ENCODE results near the gene SNX2. TPM values are rescaled to one million over a fixed set of nuclear protein-coding genes. Genes with fewer than 3 reads are reported as not detected.
A peak's percentile ranks its signal among the peaks of the same experiment; 100 is the strongest.

SNX2 gene
- total and polyA plus RNA-seq, 4 donors = 77.1 to 104 (median 90.5) TPM

DNA sequence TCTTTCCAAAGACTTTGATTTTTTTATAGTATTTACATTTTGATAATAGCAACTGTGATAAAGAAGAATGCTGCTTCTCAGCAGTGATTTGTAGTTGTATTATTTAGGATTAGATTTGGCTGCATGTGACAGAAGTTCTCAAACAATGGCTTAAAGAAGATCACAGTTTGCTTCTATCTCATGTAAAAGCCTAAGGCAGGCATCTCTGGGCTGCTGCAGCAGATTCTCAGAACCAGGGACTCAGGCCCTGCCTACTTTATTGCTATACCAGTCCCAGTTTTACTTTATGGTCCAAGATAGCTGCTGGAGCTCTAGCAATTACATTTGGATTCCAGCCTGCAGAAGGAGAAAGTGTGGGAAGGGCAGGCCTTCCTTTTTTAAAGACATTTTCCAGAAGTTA lies 8.8 kb upstream of the SNX2 start:
- no peak for DNase-seq (ENCODE audit: low read depth in 4 of 6, low spot score in 6 of 6)
- Histone ChIP-seq H3K36me3 (ENCODE audit: control insufficient read depth, insufficient read depth, low read length) (no peaks in the 10 kb centered on the region), H3K27ac (ENCODE audit: low read depth, low read length) (no peak overlapping the region), H3K4me3 (ENCODE audit: low read depth, low read length) (no peak overlapping the region), H3K9me3 (ENCODE audit: control insufficient read depth, insufficient read depth, low read length) (no peaks in the 10 kb centered on the region), H3K27me3 (ENCODE audit: control insufficient read depth, insufficient read depth, low read length) (no peaks in the 10 kb centered on the region), H3K4me1 (ENCODE audit: control insufficient read depth, insufficient read depth, low read length) (no peaks in the 10 kb centered on the region)

DNA sequence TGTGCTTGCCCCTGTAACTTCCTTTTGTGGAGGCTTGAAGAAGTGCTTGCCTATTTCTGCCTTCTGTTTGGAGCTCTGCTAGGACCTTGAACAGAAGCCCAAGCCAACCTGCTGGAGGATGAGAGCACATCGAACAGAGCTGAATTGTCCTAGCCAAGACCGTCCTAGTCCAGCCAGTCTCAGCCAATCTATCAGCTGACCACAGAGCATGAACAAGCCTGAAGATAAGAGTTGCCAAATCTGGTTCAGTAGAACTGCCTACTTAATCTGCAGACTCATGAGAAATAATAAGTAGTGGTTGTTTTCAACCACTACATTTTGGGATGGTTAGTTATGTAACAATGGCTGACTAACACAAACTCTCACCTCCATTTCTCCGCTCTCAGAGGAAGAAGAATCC lies 4.4 kb upstream of the SNX2 start:
- no peak for DNase-seq (ENCODE audit: low read depth in 4 of 6, low spot score in 6 of 6)
- Histone ChIP-seq H3K9me3 (ENCODE audit: control insufficient read depth, insufficient read depth, low read length) (no peaks in the 10 kb centered on the region), H3K27me3 (ENCODE audit: control insufficient read depth, insufficient read depth, low read length) (no peaks in the 10 kb centered on the region), H3K36me3 (ENCODE audit: control insufficient read depth, insufficient read depth, low read length) (no peaks in the 10 kb centered on the region), H3K4me3 (ENCODE audit: low read depth, low read length) (no peak overlapping the region), H3K4me1 (ENCODE audit: control insufficient read depth, insufficient read depth, low read length) (no peaks in the 10 kb centered on the region), H3K27ac (ENCODE audit: low read depth, low read length) (no peak overlapping the region)
- WGBS (ENCODE audit: insufficient coverage) = 83% methylated on average over 1 of the region's 3 CpGs

DNA sequence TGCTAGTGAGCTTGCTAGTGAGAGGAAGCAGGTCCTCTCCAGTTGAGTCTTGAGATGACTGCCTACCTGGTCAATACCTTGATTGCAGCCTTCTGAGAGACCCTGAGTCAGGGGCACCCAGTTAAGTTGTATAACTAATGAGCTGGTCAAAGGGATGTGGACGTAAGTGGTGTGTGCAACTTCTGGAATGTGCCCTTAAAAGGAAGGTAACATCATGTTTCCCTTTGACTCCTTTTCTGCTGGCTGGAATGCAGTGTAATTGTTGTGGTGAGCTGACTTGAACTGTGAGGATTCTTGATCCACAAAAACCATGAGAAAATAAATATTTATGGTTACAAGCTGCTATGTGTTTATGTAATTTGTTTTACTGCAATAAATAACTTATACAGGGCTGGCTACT lies 2.4 kb upstream of the SNX2 start:
- H3K27me3 ChIP-seq (ENCODE audit: control insufficient read depth, insufficient read depth, low read length) = no peaks in the 10 kb centered on the region
- WGBS (ENCODE audit: insufficient coverage) = 67% methylated on average over 1 of the region's 1 CpG

DNA sequence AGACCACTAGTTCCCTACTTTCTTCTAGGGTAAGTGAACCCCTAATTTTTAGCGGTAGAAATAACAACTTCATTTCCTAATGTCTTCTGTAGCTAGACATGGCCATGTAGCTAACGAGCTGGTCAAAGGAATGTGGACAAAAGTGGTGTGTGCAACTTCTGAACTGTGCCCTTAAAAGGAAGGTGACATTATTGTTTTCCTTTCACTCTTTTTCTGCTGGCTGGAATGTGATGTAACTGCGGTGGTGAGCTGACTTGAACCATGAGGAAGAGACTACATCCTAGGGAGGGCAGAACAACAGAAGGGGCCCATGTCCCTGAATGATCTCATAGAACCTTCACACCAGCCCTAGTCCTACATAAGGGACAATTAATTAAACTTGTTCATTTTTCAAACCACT lies 1.3 kb upstream of the SNX2 start:
- H3K27ac ChIP-seq (ENCODE audit: low read depth, low read length) = no peak overlapping the region
- no peak overlapping the region for H3K4me3 ChIP-seq (ENCODE audit: low read depth, low read length)
- WGBS (ENCODE audit: insufficient coverage) = no CpG with 5 or more reads among the region's 3 CpGs
- no peak for DNase-seq (ENCODE audit: low read depth in 4 of 6, low spot score in 6 of 6)
- H3K27me3 ChIP-seq (ENCODE audit: control insufficient read depth, insufficient read depth, low read length) = no peaks in the 10 kb centered on the region
- no peaks in the 10 kb centered on the region for H3K36me3 ChIP-seq (ENCODE audit: control insufficient read depth, insufficient read depth, low read length)
- H3K9me3 ChIP-seq (ENCODE audit: control insufficient read depth, insufficient read depth, low read length) = no peaks in the 10 kb centered on the region
- no peaks in the 10 kb centered on the region for H3K4me1 ChIP-seq (ENCODE audit: control insufficient read depth, insufficient read depth, low read length)

More for the DNA sequence above, 2.4 kb upstream of the SNX2 start:
- DNase-seq (ENCODE audit: low read depth in 4 of 6, low spot score in 6 of 6) = no peak
- H3K36me3 ChIP-seq (ENCODE audit: control insufficient read depth, insufficient read depth, low read length) = no peaks in the 10 kb centered on the region
- no peak overlapping the region for H3K4me3 ChIP-seq (ENCODE audit: low read depth, low read length)
- H3K27ac ChIP-seq (ENCODE audit: low read depth, low read length) = no peak overlapping the region
- no peaks in the 10 kb centered on the region for H3K9me3 ChIP-seq (ENCODE audit: control insufficient read depth, insufficient read depth, low read length)
- no peaks in the 10 kb centered on the region for H3K4me1 ChIP-seq (ENCODE audit: control insufficient read depth, insufficient read depth, low read length)

DNA sequence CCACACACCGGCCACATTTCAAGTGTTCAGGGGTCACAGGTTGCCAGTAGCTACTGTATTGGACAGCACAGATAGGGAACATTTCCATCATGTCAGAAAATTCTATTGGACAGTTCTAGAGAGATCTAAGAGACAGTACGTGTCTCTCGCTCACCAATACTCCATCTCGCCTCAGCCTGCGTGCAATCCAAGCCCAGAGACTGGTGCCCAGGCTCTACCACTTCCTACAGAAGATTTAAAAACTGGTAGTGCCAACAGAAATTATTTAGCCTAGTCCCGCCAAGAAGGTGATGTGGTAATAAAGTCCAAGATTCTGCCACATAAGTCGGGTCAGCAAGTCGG lies 390 bp upstream of the SNX2 start:
- peak overlapping the region; percentile 56 for H3K4me3 ChIP-seq (ENCODE audit: low read depth, low read length)
- no peaks in the 10 kb centered on the region for H3K27me3 ChIP-seq (ENCODE audit: control insufficient read depth, insufficient read depth, low read length)
- H3K9me3 ChIP-seq (ENCODE audit: control insufficient read depth, insufficient read depth, low read length) = no peaks in the 10 kb centered on the region
- no peaks in the 10 kb centered on the region for H3K4me1 ChIP-seq (ENCODE audit: control insufficient read depth, insufficient read depth, low read length)
- no peak for DNase-seq (ENCODE audit: low read depth in 4 of 6, low spot score in 6 of 6)
- WGBS (ENCODE audit: insufficient coverage) = 11% methylated on average over 7 of the region's 8 CpGs
- no peaks in the 10 kb centered on the region for H3K36me3 ChIP-seq (ENCODE audit: control insufficient read depth, insufficient read depth, low read length)
- peak overlapping the region; percentile 55 for H3K27ac ChIP-seq (ENCODE audit: low read depth, low read length)

DNA sequence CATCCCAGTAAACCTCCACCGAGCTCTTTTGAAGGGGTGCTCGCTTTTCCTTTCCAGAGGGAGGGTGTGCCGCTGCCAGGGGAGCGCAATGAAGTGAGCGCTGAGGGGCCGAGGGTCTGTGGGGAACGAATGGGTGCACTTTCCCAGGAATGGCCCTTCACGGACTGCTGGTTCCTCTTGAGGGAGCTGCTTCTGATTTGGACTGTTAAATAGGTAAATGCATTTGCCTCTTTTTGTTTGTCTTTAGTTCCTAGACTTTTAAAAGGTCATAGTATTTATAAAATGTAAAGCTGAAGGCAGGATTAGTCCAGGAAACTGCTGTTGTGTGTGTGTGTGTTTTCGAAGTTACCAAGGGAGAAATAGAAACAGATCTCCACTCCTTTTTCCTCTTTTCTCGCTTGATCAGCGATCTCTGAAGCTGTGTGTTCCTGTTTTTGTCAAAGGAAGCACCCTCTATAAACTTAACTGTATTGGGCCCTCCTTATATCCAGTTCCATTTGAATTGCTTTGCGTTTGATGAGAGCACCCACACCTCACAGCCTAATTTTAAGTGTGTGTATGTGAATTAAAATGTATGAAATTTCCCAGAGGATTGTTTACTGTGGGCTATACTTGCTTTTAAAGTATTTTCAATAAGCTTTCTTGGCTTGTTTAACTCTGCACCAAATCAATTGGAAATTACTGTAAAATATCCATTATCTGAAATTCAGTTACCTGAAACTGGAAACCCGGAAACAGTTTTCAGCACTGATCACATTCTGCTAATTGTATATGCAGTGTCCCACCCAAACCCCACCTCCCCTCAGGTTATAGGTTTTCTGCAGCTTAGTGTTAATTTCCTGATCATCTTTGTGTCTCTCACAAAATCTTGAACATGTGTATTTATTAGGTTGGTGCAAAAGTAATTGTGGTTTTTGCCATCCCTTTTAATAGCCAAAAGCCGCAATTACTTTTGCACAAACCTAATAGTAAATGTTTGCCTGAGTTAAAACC lies 966 bp downstream of the SNX2 start:
- Histone ChIP-seq H3K9me3 (ENCODE audit: control insufficient read depth, insufficient read depth, low read length) (no peaks in the 10 kb centered on the region), H3K4me1 (ENCODE audit: control insufficient read depth, insufficient read depth, low read length) (no peaks in the 10 kb centered on the region), H3K27me3 (ENCODE audit: control insufficient read depth, insufficient read depth, low read length) (no peaks in the 10 kb centered on the region), H3K27ac (ENCODE audit: low read depth, low read length) (peak overlapping the region; percentile 89), H3K4me3 (ENCODE audit: low read depth, low read length) (peak overlapping the region; percentile 99), H3K36me3 (ENCODE audit: control insufficient read depth, insufficient read depth, low read length) (no peaks in the 10 kb centered on the region)
- 0% methylated on average over 7 of the region's 14 CpGs for WGBS (ENCODE audit: insufficient coverage)
- peak in 3 of 6 donors; percentile 5 to 20 (median 6) for DNase-seq (ENCODE audit: low read depth in 4 of 6, low spot score in 6 of 6)

DNA sequence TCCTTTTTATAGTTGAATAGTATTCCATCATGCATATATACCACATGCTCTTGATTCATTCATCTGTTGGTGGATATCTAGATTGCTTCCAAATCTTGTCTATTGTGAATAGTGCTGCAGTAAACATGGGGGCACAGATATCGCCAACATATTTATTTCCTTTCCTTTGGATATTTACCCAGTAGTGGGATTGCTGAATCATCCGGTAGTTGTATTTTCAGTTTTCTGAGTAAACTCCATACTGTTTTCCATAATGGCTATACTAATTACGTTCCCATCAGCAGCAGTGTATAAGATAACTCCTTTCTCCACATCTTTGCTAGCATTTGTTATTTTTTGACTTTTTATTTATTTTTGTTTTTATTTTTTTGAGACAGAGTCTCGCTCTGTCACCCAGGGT lies 3.3 kb downstream of the SNX2 start:
- no peaks in the 10 kb centered on the region for H3K27me3 ChIP-seq (ENCODE audit: control insufficient read depth, insufficient read depth, low read length)
- no peaks in the 10 kb centered on the region for H3K36me3 ChIP-seq (ENCODE audit: control insufficient read depth, insufficient read depth, low read length)
- H3K27ac ChIP-seq (ENCODE audit: low read depth, low read length) = no peak overlapping the region
- no peaks in the 10 kb centered on the region for H3K9me3 ChIP-seq (ENCODE audit: control insufficient read depth, insufficient read depth, low read length)
- no CpG with 5 or more reads among the region's 4 CpGs for WGBS (ENCODE audit: insufficient coverage)
- no peak for DNase-seq (ENCODE audit: low read depth in 4 of 6, low spot score in 6 of 6)
- no peak overlapping the region for H3K4me3 ChIP-seq (ENCODE audit: low read depth, low read length)
- no peaks in the 10 kb centered on the region for H3K4me1 ChIP-seq (ENCODE audit: control insufficient read depth, insufficient read depth, low read length)

DNA sequence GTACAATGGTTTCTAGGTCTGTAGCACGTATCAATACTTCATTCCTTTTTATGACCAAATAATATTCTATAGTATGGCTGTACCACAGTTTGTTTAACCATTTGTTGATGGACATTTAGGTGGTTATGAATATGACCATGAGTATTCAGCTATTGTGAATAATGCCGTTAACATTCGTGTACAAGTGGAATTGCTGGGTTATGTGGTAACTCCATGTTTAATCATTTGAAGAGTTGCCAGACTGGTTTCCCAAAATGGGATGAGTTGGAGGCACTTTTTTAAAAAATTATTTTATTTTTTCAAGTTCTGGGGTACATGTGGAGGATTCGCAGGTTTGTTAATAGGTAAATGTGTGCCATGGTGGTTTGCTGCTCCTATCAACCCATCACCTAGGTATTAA lies 4.6 kb downstream of the SNX2 start:
- no peak overlapping the region for H3K27ac ChIP-seq (ENCODE audit: low read depth, low read length)
- no peaks in the 10 kb centered on the region for H3K4me1 ChIP-seq (ENCODE audit: control insufficient read depth, insufficient read depth, low read length)
- H3K27me3 ChIP-seq (ENCODE audit: control insufficient read depth, insufficient read depth, low read length) = no peaks in the 10 kb centered on the region
- no peaks in the 10 kb centered on the region for H3K36me3 ChIP-seq (ENCODE audit: control insufficient read depth, insufficient read depth, low read length)
- DNase-seq (ENCODE audit: low read depth in 4 of 6, low spot score in 6 of 6) = no peak
- no peaks in the 10 kb centered on the region for H3K9me3 ChIP-seq (ENCODE audit: control insufficient read depth, insufficient read depth, low read length)
- H3K4me3 ChIP-seq (ENCODE audit: low read depth, low read length) = no peak overlapping the region
- 100% methylated on average over 2 of the region's 4 CpGs for WGBS (ENCODE audit: insufficient coverage)

DNA sequence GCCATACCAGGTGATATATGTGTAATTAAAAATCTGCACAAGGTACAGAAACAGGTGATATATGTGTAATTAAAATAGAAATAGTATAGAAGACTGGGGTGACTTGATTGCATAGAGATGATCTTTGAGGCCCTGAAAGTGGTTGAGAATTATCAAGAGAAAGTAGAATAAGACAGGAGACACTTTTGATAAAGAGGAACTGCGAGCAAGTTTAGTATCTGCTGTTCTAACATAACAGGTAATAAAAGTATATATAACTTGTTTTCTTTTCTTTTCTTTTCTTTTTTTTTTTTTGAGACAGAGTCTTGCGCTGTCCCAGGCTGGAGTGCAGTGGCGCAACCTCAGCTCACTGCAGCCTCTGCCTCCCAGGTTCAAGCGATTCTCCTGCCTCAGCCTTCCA lies 5.4 kb downstream of the SNX2 start:
- Histone ChIP-seq H3K4me3 (ENCODE audit: low read depth, low read length) (no peak overlapping the region), H3K27me3 (ENCODE audit: control insufficient read depth, insufficient read depth, low read length) (no peaks in the 10 kb centered on the region), H3K27ac (ENCODE audit: low read depth, low read length) (no peak overlapping the region), H3K9me3 (ENCODE audit: control insufficient read depth, insufficient read depth, low read length) (peaks cover 1% of the 10 kb centered on the region), H3K4me1 (ENCODE audit: control insufficient read depth, insufficient read depth, low read length) (no peaks in the 10 kb centered on the region), H3K36me3 (ENCODE audit: control insufficient read depth, insufficient read depth, low read length) (no peaks in the 10 kb centered on the region)
- no peak for DNase-seq (ENCODE audit: low read depth in 4 of 6, low spot score in 6 of 6)
- 100% methylated on average over 3 of the region's 4 CpGs for WGBS (ENCODE audit: insufficient coverage)

DNA sequence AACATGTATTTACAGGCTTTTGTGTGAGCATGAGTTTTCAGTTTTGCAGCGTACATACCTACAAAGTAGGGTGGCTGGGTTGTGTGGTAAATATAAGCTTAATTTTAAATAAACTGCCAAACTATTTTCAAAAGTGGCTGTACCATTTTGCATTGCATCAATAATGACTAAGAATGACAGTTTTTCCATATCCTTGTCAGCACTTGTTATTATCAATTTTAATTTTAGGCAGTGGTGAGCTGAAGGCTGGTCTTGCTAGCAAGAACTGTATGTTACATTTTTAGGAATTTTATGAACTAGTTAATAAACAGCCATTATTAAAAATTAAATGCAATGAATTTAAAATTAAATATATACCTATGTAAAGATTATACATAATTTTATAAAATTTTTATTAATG lies 6.6 kb downstream of the SNX2 start:
- no peak overlapping the region for H3K27ac ChIP-seq (ENCODE audit: low read depth, low read length)
- H3K4me3 ChIP-seq (ENCODE audit: low read depth, low read length) = no peak overlapping the region
- no peaks in the 10 kb centered on the region for H3K27me3 ChIP-seq (ENCODE audit: control insufficient read depth, insufficient read depth, low read length)
- no CpG with 5 or more reads among the region's 1 CpG for WGBS (ENCODE audit: insufficient coverage)
- H3K9me3 ChIP-seq (ENCODE audit: control insufficient read depth, insufficient read depth, low read length) = peaks cover 8% of the 10 kb centered on the region
- H3K4me1 ChIP-seq (ENCODE audit: control insufficient read depth, insufficient read depth, low read length) = no peaks in the 10 kb centered on the region
- no peaks in the 10 kb centered on the region for H3K36me3 ChIP-seq (ENCODE audit: control insufficient read depth, insufficient read depth, low read length)
- DNase-seq (ENCODE audit: low read depth in 4 of 6, low spot score in 6 of 6) = no peak
